Erythroblast (primary cell): ENCODE data around the gene ANKRD66.

Experiments
- GATA1 ChIP-seq: IDR thresholded peaks from 2 replicates; pipeline ENCODE4 v1.6.1; 2011; ENCODE audit warnings: low read depth, mild to moderate bottlenecking, control low read depth, low read length, moderate library complexity
- POLR2A ChIP-seq: IDR thresholded peaks from 2 replicates; pipeline ENCODE4 v1.6.1; 2011; ENCODE audit warnings: mild to moderate bottlenecking, low read length

DNA sequence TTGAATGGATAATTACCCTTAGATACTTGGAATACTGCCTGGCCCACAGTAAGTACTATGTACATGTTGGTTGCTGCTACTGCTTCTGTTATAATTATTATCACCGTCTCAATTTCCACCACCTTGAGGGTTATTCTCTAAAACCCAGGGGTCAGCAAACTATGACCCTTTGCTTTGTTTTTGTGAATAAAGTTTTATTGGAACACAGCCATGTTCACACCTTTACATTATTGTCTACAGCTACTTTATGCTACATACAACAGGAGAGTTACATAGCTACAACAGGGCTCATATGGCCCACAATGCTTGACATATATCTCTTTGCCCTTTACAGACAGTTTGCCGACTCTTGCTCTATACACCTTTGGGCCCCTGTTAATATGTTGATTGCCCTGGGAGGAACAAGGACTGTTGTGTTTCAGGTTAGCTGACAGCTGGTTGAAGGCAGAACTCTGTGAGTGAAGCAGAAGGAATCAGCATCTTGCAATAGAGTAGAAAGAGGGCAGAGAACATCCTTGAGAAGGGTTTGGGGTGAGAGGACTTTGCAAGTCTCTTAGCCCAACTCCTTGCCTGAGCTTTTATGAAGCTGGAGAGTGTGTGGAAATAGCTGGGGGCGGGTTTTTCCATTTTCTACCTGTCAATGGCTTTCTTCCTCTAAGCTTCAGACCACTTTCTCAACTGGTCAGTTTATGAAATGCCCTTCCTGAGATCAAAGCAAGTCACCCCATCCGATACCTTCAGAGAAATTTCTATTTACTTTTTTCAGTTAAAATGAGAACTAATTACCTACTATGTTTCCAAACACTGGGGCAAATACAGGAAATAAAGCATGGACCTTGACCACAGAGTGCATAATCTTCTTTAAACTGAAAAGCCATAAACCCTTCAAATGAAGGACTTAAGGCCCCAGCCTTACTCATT, 43.0 kb downstream of the ANKRD66 start:
- TF ChIP-seq POLR2A (no peak), GATA1 (no peak)
